Muscle layer of duodenum (tissue), 2 donors: ENCODE measurements around the gene RNF168.
"Not testable (repeated sequence)": the region's sequence is repeated elsewhere in the genome, so short reads cannot be mapped to it uniquely, and the experiment has no call there.

Source experiments
- H3K27ac ChIP-seq: one replicate; pipeline ENCODE4 v1.7.0; 2013; ENCODE audit warnings: mild to moderate bottlenecking, low read length
- H3K27me3 ChIP-seq: one replicate; pipeline ENCODE4 v1.7.0; 2013; ENCODE audit warnings: low read depth, mild to moderate bottlenecking, control low read depth, low read length
- H3K36me3 ChIP-seq, 2 donors: one replicate each; pipeline ENCODE4 v1.7.0; 2013; ENCODE audit warnings: low read length in 2 of 2, control low read depth in 1 of 2, mild to moderate bottlenecking in 1 of 2; ENCODE audit not compliant: insufficient read depth in 2 of 2, control insufficient read depth in 1 of 2
- H3K4me1 ChIP-seq, 2 donors: one replicate each; pipeline ENCODE4 v1.7.0; 2013; ENCODE audit warnings: low read length in 2 of 2, mild to moderate bottlenecking in 2 of 2, control low read depth in 1 of 2, moderate library complexity in 1 of 2; ENCODE audit not compliant: insufficient read depth in 2 of 2, control insufficient read depth in 1 of 2
- H3K4me3 ChIP-seq, 2 donors: one replicate each; pipeline ENCODE4 v1.7.0; 2013; ENCODE audit warnings: low read length in 2 of 2, low read depth in 1 of 2, mild to moderate bottlenecking in 1 of 2
- H3K9me3 ChIP-seq, 2 donors: one replicate each; pipeline ENCODE4 v1.7.0; 2013; ENCODE audit warnings: low read length in 2 of 2, control low read depth in 1 of 2, mild to moderate bottlenecking in 1 of 2; ENCODE audit not compliant: control insufficient read depth in 1 of 2
- donor health status: healthy.

The RNF168 gene

DNA sequence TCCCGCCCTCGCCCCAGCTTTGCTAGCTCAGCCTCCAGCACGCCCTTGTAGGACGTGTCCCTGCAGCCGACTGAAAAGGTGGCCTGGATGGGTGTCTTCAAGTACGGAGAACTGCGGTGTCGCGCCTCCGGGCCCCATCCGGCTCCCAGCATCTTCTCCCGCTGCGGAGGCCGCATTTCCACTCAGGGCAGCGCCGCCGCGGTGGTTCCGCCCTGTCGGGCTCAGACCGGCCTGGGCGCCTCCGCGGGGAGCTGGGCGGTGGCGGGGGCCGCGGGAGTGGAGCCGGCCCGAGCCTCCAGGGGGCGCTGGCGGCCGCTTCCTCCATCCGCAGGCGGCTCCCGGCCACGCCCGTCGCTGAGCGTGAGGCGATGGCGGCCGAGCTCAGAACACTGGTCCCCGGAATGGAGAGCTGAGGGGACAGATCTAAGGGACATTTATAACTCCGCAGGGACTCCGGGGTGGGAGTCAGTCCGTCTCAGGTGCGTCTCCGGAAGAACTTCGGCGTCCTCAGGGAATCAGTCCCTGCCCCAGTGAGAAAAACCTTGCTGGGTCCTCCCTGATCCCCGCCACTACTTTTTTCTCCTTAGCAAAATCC, 25.2 kb upstream of the RNF168 start:
- H3K36me3 ChIP-seq: no peaks in the 10 kb centered on the region
- no peak overlapping the region for H3K27ac ChIP-seq
- H3K27me3 ChIP-seq: no peaks in the 10 kb centered on the region
- no peaks in the 10 kb centered on the region for H3K9me3 ChIP-seq
- H3K4me3 ChIP-seq: peak overlapping the region; percentile 44 to 58
- H3K4me1 ChIP-seq: peaks cover 0 to 7% of the 10 kb centered on the region in 2 donors

- H3K9me3 ChIP-seq: peaks cover 1 to 6% of the 10 kb centered on the region in 2 donors
- no peaks in the 10 kb centered on the region for H3K27me3 ChIP-seq
- no peaks in the 10 kb centered on the region for H3K36me3 ChIP-seq
- H3K4me3 ChIP-seq: no peak overlapping the region
- H3K27ac ChIP-seq: no peak overlapping the region
- H3K4me1 ChIP-seq: peaks cover 0 to 7% of the 10 kb centered on the region in 2 donors
Measured at GRCh38 chr3:196525141-196525540, 21.6 kb upstream of the RNF168 start.

DNA sequence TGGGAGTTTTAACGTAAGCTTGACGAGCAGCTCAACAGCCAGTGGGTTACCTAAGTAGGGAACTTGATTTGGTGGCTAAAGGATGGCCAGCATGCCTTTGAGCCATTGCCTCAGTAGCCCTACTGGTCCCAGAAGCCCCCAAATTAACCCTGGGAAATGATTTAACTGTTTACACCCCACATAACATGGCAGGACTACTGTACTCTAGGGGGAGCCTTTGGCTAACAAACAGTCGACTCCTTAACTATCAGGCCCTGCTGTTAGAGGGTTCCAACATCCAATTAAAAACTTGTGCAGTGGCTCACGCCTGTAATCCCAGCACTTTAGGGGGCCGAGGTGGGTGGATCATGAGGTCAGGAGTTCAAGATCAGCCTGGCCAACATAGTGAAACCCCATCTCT, 21.0 kb upstream of the RNF168 start:
- peaks cover 7 to 12% of the 10 kb centered on the region in 2 donors for H3K9me3 ChIP-seq
- H3K27ac ChIP-seq: no peak overlapping the region
- no peak overlapping the region for H3K4me3 ChIP-seq
- H3K36me3 ChIP-seq: no peaks in the 10 kb centered on the region
- H3K4me1 ChIP-seq: peaks cover 0 to 7% of the 10 kb centered on the region in 2 donors
- no peaks in the 10 kb centered on the region for H3K27me3 ChIP-seq

- Histone ChIP-seq H3K4me1 (peaks cover 0 to 4% of the 10 kb centered on the region in 2 donors), H3K9me3 (peaks cover 14 to 19% of the 10 kb centered on the region in 2 donors), H3K36me3 (no peaks in the 10 kb centered on the region), H3K27ac (no peak overlapping the region), H3K27me3 (no peaks in the 10 kb centered on the region), H3K4me3 (no peak overlapping the region)
Measured at GRCh38 chr3:196523841-196524240, 20.3 kb upstream of the RNF168 start.

- H3K4me1 ChIP-seq, H3K27ac ChIP-seq, H3K36me3 ChIP-seq, H3K27me3 ChIP-seq, H3K4me3 ChIP-seq: not testable (repeated sequence)
- peaks cover 16 to 28% of the 10 kb centered on the region in 2 donors for H3K9me3 ChIP-seq
Measured at GRCh38 chr3:196521291-196521690, 17.7 kb upstream of the RNF168 start.

GRCh38 chr3:196519718-196520082, 16.1 kb upstream of the RNF168 start:
- Histone ChIP-seq H3K4me3 (peak overlapping the region in 1 of 2 donors; percentile 20), H3K36me3 (no peaks in the 10 kb centered on the region), H3K9me3 (peaks cover 16 to 28% of the 10 kb centered on the region in 2 donors), H3K27me3 (no peaks in the 10 kb centered on the region), H3K4me1 (no peaks in the 10 kb centered on the region), H3K27ac (no peak overlapping the region)

- Histone ChIP-seq H3K27me3 (no peaks in the 10 kb centered on the region), H3K9me3 (peaks cover 16 to 28% of the 10 kb centered on the region in 2 donors), H3K27ac (no peak overlapping the region), H3K4me3 (peak overlapping the region in 1 of 2 donors; percentile 20), H3K4me1 (no peaks in the 10 kb centered on the region), H3K36me3 (no peaks in the 10 kb centered on the region)
Measured at GRCh38 chr3:196518966-196519717, 15.6 kb upstream of the RNF168 start.

DNA sequence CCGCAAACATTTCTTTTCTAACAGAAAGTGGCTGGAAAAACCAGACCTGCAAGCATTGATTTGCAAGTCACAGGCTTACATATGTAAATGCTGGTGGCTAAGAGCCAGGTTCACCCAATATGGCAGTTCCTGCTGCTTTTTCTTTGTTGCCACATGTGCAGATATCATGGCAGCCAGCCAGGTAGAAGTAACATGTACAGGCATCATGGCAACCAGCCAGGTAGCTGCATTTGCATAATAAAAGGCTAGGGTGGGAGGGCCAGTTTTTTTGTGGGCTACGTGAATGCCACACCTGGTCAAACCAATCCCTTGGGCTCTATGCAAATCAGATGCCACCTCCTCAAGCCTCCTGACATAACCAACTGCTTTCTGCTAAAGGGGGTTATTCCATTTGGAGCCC, 14.4 kb upstream of the RNF168 start:
- H3K4me3 ChIP-seq: no peak overlapping the region
- H3K36me3 ChIP-seq: no peaks in the 10 kb centered on the region
- H3K9me3 ChIP-seq: peaks cover 16 to 28% of the 10 kb centered on the region in 2 donors
- H3K27me3 ChIP-seq: no peaks in the 10 kb centered on the region
- no peaks in the 10 kb centered on the region for H3K4me1 ChIP-seq
- H3K27ac ChIP-seq: no peak overlapping the region

DNA sequence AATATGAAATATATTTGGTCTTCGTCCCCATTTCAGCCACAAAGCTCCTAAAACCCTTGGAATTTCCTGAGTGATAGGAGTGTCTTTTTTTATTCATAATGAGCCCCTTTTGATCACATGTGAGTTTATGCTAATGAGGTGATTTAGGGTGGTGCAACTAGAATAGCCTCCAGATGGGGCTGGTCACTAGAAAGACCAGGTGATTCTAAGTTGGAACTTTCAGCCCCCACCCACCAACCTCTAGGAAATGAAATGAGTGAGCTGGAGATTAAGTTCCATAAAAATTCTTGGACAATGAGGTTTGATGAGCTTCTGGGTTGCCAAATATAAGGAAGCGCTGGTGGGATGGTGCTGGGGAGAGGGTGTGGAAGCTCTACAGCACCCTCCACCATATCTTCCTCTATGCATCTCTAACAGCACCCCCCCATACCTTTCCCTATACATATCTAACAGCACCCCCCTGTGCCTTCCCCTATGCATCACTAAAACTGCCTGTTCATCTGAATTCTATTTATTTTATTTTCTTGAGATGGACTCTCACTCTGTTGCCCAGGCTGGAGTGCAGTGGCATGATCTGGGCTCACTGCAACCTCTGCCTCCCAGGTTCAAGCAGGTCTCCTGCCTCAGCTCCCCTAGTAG, 13.7 kb upstream of the RNF168 start:
- H3K9me3 ChIP-seq: peaks cover 16 to 28% of the 10 kb centered on the region in 2 donors
- H3K4me3 ChIP-seq: no peak overlapping the region
- no peaks in the 10 kb centered on the region for H3K27me3 ChIP-seq
- no peak overlapping the region for H3K27ac ChIP-seq
- H3K36me3 ChIP-seq: no peaks in the 10 kb centered on the region
- H3K4me1 ChIP-seq: no peaks in the 10 kb centered on the region

- no peak within 1 kb of the TSS for H3K4me3 ChIP-seq
Measured at GRCh38 chr3:196514913-196515621, 11.5 kb upstream of the RNF168 start, which contains the start of gene SMCO1. Gene SMCO1 (minus strand): TSS chr3:196515346. CDS start chr3:196515209, 137 bp downstream.

GRCh38 chr3:196514350-196514716, 10.8 kb upstream of the RNF168 start:
- no peak overlapping the region for H3K4me3 ChIP-seq
- H3K27me3 ChIP-seq: no peaks in the 10 kb centered on the region
- no peak overlapping the region for H3K27ac ChIP-seq
- H3K4me1 ChIP-seq: no peaks in the 10 kb centered on the region
- H3K9me3 ChIP-seq: peaks cover 7 to 15% of the 10 kb centered on the region in 2 donors
- H3K36me3 ChIP-seq: no peaks in the 10 kb centered on the region

More at GRCh38 chr3:196514913-196515621, 11.5 kb upstream of the RNF168 start, which contains the start of gene SMCO1:
- Histone ChIP-seq H3K36me3 (no peaks in the 10 kb centered on the region), H3K27ac (no peak within 1 kb of the TSS), H3K9me3 (peaks cover 14 to 22% of the 10 kb centered on the region in 2 donors), H3K27me3 (no peaks in the 10 kb centered on the region), H3K4me1 (no peaks in the 10 kb centered on the region)
